Medulla oblongata (tissue), 1 donor: ENCODE measurements around the gene RFX8.

Experiments used
- DNase-seq: peaks from one replicate; pipeline ENCODE4 v3.0.0-alpha.2; 2015; ENCODE audit errors: extremely low spot score

RFX8 gene

GRCh38 chr2:101349893-101350662, 124.8 kb downstream of the RFX8 start:
- DNase-seq: peak; percentile 66

- DNase-seq: no peak
Observed at GRCh38 chr2:101348883-101349282, 126.0 kb downstream of the RFX8 start.
